GM21529 (cell line): Measurements from ENCODE around the gene PTRHD1.
"Not testable (repeated sequence)": the region's sequence is repeated elsewhere in the genome, so short reads cannot be mapped to it uniquely, and the experiment has no call there.

Source experiments
- ATAC-seq: cut with Tn5 transposase; IDR thresholded peaks from one replicate; pipeline ENCODE4 v1.9.1; 2021; ENCODE audit not compliant: unreplicated experiment

PTRHD1 gene

DNA sequence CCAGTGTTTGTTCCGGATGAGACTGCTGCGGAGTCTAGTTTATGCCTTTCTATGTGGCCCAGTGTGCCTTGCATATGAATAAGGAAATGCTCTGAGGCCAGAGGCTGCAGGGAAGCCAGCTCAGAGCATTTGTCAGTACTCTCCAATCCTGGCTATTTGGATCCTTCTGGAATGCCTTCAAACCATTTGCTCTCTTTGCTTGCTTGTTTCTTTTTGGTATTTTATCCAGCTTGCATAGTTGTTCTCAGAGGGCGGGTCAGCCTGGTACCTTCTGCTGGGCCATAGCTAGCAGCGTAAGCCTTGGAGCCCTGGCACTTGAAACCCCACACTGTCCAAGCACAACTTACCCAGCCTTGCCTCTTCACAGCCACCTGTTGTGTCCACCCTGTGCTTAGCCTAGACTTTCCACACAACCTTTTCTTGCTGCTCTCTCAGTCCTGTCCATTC lies 20.5 kb upstream of the PTRHD1 start:
- no peak for ATAC-seq

DNA sequence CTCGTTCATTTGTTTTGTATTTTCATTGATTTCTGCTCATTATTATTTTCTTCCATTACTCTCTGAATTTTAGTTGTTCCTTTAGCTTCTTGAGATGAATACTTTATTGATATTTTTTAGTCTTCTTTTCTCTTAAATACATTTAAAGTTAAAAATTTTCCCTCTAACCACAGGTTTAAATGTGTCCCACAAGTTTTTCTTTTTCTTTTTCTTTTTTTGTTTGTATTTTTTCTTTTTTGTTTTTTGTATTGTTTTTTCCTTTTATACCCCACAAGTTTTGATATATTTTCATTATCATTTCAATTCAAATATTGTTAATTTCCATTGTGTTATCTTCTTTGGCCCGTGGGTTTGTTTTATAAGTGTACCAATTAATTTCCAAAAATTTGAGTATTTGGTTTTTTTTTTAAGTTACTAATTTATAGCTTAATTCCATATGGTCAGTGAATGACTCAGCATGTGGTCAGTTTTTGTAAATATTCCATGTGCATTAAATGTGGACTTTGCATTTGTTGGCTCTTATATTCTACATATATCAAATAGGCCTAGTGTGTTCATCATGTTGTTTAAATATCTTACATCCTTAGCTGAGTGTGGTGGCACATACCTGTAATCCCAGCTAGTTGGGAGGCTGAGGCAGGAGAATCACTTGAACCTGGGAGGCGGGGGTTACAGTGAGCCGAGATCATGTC lies 16.3 kb upstream of the PTRHD1 start:
- ATAC-seq, result no peak

DNA sequence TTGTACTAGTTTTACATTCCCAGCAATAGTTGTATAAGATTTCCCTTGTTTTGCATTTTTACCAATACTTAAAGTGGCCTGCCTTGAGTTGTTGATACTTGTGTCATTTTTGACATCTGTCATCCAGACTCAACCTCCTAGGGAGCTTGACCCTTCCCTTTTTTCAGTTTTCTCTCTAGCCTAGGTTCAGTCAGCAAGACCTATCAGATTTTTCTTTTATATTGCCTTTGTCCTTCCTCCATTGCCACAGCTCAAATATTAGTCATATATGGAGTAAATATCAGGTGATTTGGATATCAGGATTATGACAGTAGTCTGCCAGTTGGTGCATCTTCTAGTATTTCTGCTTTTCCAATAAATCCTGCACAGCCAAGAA lies 13.5 kb upstream of the PTRHD1 start:
- no peak for ATAC-seq

DNA sequence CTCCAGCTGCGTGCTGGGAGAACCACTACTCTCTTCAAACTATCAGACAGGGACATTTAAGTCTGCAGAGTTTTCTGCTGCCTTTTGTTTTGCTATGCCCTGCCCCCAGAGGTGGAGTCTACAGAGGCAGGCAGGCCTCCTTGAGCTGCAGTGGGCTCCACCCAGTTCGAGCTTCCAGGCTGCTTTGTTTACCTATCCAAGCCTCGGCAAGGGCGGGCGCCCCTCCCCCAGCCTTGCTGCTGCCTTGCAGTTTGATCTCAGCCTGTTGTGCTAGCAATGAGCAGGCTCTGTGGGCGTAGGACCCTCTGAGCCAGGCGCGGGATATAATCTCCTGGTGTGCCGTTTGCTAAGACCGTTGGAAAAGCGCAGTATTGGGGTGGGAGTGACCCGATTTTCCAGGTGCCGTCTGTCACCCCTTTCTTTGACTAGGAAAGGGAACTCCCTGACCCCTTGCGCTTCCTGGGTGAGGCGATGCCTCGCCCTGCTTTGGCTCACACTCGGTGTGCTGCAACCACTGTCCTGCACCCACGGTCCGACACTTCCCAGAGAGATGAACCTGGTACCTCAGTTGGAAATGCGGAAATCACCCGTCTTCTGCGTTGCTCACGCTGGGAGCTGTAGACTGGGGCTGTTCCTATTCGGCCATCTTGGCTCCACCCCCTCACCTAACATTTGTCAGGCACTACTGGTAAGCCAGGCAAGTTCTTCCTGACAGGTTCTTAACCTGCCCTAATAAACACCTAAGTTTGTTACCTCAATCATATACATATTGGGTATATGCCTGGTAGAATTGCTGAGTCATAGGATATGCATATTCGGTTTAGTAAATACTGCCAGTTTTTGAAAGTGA lies 12.8 kb upstream of the PTRHD1 start:
- ATAC-seq, result not testable (repeated sequence)

DNA sequence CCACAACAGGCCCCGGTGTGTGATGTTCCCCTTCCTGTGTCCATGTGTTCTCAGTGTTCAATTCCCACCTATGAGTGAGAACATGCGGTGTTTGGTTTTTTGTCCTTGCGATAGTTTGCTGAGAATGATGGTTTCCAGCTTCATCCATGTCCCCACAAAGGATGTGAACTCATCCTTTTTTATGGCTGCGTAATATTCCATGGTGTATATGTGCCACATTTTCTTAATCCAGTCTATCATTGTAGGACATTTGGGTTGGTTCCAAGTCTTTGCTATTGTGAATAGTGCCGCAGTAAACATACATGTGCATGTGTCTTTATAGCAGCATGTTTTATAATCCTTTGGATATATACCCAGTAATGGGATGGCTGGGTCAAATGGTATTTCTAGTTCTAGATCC lies 7.3 kb upstream of the PTRHD1 start:
- ATAC-seq, result not testable (repeated sequence)

DNA sequence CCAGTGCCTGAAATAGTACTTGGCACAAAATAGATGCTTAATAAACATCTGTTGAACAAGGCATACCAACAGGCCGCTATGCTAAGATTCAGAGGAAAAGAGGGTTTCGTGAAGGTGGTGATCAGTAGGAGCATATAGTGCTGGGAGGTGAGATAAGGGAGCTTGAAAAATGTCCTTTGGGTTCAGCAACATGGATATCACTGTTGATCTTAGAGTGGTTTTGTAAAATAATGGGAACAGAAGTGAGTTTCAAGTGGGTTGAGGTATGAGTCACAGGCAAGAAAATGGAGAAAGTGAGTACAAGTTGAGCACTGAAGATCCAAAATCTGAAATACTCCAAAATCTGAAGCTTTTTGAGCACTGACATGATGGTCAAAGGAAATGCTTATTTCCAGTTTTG lies 4.5 kb upstream of the PTRHD1 start:
- no peak for ATAC-seq

DNA sequence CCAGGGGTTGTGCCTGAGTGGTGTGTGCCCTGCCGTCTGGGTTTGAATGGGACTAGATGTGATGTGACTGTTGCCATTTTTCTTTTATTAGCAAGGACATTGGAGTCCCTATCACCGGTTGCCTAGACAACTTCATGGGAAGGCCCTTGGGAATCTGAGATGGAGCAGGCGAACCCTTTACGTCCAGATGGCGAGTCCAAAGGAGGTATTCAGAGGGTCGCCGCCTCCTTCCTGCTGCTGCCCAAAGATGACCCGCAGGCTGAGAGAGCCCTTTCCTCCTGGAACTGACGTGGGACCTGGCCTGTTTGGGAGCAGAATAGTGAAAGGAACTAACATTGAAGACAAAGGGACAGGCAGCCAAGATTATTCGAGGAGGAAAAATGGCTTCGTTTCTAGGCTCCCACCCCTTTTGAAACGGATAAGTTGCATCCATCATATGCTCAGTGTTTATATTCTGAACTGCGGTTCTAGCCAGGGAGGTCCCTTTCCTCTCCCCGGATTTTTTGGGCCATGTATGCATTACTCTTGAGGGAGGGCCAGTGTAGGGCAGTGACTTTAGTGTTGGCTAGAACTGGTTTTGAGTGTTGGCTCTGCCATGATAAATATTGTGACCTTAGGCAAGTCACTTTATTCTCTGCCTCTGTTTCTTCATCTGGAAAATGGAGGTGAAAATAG lies 707 bp upstream of the PTRHD1 start:
- ATAC-seq, result no peak

DNA sequence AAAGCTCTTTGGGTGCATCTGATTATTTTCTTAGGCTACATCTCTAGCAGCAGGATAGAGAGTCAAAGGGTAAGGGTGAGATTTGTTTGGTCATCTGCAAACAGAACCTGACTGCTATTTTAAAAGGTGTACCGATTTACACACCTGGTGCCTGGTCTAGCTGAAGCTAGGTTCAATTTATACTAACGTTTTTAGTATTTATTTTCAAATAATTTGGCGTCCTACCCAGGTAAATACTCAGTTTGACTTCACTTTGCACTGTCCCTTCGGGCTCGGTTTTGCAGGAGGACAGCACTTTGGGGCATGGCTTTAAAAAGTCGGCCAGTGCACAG lies 683 bp downstream of the PTRHD1 start:
- ATAC-seq, result no peak

DNA sequence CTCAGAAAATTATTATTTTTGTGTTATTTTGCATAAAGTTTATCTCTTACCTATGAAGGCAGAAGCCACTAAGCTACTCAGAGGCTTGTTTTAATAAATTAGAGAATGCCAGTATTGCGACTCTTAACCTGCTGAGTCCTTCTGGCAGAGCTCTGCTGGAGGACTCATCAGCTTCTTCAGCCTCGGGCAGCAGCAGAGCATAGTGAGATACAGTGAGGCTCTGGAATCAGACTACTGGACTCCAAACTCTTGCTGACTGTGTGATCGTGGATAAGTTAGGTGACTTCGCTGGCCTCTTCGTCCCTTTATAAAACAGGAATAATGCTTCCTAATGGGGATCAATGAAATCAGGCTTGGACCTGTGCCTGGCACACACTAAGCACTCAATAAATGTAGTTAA lies 1.7 kb downstream of the PTRHD1 start:
- ATAC-seq, result no peak

DNA sequence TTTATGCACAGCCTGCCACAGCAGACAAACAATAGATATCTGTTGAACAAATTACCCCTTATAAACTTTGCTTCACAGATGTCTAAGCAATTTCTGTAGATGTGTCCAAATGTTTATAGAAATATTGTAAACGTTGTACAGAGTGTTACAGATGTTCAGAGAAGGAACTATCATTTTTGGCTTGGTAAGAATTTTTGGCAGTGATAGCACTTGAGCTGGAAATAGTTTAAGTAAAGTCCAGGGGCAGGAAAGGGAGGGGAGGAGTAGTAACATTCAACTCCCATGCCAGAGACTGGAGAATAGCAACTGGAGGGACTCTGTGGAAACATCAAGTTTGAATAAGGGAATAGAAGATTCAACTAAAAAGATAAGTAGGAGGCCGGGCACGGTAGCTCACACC lies 4.4 kb downstream of the PTRHD1 start:
- ATAC-seq, result no peak

DNA sequence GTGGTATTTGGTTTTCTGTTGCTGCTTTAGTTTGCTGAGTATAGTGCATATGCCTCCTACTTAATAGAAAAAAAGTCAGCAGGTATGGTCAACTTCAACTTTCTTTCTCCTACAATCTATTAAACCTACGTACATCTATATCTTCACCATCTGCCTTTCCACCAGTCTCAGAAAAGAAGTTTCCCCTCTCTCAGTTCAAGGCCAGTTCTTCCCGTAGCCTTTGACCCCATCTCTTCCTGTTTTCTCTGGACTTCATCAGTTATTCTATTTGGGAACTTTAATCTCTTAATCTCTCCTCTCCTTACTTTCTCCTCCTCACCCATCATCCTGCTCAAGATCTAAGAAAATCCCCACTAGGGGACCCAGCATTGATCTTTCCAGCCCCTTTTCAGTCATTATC lies 5.7 kb downstream of the PTRHD1 start:
- no peak for ATAC-seq

DNA sequence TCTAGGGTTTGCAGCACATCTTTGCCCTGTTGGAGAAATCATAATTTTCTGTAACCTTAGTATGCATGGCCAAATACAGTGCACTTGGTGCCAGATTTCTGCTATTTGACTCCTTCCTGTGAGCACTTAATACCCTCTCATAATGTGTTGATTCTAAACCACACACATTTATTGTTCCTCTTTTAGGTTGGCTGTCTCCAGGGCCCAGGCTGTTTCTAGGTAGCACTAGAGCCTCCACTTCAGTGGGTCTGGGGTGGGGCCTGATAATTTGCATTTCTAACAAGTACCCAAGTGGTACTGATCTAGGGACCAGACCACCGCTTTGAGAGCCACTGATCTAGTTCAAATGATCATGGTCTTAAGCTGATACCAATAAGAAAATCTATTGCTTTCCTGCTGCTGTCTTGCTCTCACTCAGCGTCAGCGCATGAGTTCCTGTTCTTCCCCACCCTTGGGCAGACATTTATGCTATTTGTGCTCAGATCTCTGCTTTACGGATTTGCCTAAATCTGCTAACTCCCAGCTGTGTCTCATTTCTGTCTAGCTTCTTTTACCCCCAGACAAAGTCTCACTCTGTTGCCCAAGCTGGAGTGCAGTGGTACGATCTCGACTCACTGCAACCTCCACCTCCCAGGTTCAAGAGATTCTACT lies 7.4 kb downstream of the PTRHD1 start:
- ATAC-seq, result peak; percentile 81

DNA sequence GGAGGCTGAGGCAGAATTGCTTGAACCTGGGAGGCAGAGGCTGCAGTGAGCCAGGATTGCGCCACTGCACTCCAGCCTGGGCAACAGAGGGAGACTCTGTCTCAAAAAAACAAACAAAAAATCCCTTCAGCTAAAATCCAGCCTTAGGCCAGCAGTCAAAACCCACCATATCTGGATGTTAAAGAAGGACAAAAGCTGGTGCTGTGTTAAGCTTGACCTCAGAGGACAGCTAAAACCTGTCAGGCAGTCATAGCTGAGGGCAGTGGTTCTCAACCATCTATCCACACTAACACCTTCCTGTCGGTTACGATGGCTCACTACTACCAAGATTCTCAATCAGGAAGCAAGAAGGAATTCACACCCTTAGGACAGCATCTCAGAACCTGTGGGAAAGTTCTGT lies 9.6 kb downstream of the PTRHD1 start:
- no peak for ATAC-seq

DNA sequence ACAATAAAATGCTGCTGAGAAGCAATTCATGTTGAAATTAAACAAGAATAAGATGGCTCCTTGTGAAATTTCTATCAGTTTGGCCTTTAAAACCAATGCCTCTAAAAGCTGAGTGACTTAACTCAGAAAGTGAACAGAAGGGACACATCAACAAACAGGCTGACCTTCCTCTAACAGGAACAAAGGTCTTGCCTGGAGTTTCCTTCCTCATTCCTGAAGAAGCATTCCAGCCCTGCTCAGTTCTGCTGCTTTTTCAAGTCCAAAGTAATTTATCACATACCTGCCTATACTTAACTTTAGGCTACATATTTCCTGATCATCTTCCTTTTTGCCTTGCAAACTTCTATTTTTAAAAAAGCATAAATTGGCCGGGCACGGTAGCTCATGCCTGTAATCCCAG lies 14.1 kb downstream of the PTRHD1 start:
- ATAC-seq, result no peak

DNA sequence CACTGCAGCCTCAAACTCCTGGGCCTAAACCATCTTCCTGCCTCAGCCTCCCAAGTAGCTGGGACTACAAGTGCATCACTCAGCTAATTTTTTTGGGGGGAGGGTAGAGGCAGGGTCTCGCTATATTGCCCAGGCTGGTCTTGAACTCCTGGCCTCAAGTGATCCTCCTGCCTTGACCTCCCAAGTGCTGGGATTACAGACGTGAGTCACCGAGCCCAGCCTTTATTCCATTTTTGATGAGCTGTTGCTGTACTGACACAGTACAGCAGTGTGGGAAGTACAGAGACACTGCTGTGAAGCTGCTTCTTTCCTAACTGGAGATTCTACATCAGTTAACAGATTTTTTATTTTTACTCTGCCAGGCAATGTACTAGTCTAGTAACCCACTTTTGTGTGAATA lies 18.8 kb downstream of the PTRHD1 start:
- no peak for ATAC-seq

DNA sequence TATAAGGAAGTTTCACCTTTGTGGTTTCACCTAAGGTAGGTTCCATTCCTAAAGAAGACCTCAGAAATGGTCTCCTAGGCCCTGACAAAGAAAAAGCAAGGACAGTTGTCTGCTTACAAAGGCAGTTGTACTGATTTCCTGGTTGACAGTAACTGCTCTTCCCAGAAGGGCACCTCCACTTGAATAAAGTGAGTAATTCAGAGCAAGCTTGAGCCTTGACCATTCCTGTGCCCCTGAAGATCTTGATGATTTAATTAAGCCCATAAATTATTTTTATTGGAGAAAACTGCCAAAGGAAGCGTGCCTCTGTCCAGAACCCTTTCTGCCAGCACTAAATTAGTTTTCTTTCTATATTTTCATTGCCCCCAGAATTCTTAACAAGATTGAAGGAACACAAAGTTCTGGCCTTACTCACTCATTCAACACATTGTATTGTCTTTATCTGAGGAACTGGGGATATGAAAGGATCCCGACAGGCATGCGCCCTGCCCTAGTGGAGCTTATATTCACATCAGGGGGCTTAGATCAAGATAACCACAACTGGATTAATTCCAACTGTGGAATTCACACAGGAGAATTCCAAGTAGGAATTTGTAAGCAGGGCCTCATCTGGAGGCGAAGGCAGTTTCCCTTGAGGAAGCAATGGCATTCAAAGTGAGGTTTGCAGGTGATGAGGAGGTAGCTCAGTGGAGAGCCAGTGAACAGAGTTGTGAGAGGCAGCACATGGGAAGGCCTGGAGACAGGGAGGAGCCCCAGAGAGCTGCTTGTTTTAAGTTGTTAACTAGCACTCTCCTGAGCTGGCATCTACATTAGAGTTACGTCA lies 21.2 kb downstream of the PTRHD1 start:
- ATAC-seq, result no peak

DNA sequence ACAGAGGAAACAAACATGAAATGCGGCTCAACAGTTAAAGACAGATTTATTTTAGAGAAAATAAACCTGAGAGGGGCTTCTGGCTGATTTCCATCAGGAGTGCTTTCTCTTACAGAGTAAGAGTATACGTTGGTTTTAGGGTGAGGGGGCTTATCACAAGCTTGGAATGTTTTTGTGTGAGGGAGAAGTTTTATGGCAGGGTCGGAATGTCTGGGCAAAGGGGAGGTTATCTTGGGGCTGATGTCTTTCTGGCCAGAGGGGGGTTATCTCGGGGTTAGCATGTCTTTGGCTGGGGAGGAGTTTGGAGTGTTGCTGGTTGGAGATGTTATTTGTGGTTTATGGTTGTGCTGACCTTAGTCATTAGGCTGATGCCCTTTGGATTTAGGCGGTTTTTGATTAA lies 22.1 kb downstream of the PTRHD1 start:
- no peak for ATAC-seq

DNA sequence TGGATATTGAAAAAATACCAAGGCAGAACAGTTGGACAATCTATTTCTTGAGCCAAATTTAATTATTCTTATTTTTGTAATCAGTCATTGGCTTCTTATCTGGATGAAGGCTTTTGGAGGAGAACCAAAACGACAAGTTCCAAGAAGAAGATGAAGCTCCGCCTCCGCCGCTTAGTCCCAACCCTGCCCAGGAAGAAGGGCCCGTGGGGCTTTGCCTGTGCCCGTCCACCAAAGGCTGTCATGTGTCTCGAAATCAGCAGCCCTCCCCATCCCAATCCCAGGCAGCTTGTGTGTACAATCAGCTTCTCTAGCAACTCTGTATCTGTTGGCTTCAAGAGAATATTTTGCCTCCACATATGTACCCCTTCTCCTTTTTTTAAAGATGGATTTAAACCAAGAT lies 24.6 kb downstream of the PTRHD1 start:
- ATAC-seq, result no peak

DNA sequence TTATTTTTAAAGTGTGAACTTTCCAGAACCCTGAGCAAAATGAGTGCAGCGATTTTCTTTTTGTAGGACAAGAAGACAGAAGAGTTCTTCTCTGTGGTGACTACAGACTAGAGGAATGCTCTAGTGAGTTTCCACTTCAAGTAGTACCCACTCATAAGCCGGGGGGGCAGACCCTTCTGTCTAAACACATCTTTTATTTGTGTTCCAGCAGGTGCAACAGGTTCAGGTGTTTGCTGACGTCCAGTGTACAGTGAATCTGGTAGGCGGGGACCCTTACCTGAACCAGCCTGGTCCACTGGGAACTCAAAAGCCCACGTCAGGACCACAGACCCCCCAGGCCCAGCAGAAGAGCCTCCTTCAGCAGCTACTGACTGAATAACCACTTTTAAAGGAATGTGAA lies 25.2 kb downstream of the PTRHD1 start:
- no peak for ATAC-seq

DNA sequence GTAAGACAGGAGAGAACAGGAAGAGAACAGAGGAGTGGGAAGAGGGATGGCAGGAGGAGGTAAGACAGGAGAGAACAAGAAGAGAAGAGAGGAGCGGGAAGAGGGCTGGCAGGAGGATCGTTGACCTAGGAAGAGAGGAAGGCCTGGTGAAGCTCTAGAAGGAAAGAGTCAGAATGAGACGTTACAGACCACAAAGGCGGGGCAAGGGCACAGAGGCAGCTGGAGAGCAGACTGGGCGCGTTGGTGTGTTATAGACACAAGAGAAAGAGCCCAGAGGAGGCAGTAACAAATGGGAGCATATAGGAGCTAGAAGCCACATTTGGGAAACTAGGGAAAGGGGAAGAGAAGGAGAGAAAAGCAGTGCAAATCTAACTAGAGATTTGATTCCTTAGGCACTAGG lies 26.6 kb downstream of the PTRHD1 start:
- ATAC-seq, result no peak

DNA sequence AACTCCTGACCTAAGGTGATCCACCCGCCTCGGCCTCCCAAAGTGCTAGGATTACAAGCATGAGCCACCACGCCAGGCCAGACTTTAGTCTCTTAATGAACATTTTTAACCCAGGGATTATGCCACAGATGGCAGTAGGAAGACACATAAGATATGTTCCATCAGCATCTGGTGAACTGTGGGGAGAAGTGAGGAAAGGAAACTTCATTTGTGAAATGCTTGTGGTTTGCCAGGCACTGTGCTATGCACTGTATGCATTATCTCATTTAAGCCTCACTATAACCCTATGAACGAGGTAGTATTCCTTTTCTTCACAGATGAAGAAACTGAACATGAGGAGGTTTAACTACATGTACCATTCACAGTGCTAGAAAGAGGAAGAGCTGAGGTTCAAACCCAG lies 29.3 kb downstream of the PTRHD1 start:
- ATAC-seq, result no peak
